ENCODE measurements around the gene LAMC1.

- no peak for TF ChIP-seq CTCF (IDR thresholded peaks at IDR 0.05; ENCODE audit: insufficient read depth, low read length, poor library complexity, severe bottlenecking)
- TF ChIP-seq EZH2phosphoT487 (conservative IDR thresholded peaks at IDR 0.05; ENCODE audit: low read length) = no peak
These were observed 29.5 kb upstream of the LAMC1 start for GRCh38 chr1:182993746-182994145.
